ENCODE data around the gene TSEN54.

TSEN54 gene

GRCh38 chr17:75551266-75551665 lies 34.9 kb downstream of the TSEN54 start:
- Histone ChIP-seq H3K4me2 (ENCODE audit: low read depth, low read length) (no peak overlapping the region), H3K27me3 (replicated peaks; ENCODE audit: insufficient read depth, low read length) (no peaks in the 10 kb centered on the region), H3K9me3 (replicated peaks; ENCODE audit: insufficient read depth, low read length) (no peaks in the 10 kb centered on the region), H3F3A (ENCODE audit: insufficient read depth, low read length) (no peaks in the 10 kb centered on the region), H3K9ac (ENCODE audit: low read length) (no peak overlapping the region), H3K4me1 (ENCODE audit: low read length) (no peaks in the 10 kb centered on the region), H3K79me2 (ENCODE audit: low read length) (no peaks in the 10 kb centered on the region), H4K20me1 (ENCODE audit: insufficient read depth, low read length) (no peaks in the 10 kb centered on the region), H3K4me3 (ENCODE audit: low read length) (no peak overlapping the region), H2AFZ (ENCODE audit: low read length) (no peak overlapping the region), H3K36me3 (replicated peaks; ENCODE audit: insufficient read depth, low read length) (no peaks in the 10 kb centered on the region), H3K9me2 (replicated peaks; ENCODE audit: insufficient read depth, low read length) (no peaks in the 10 kb centered on the region), H3K27ac (ENCODE audit: low read length) (no peak overlapping the region)
- TF ChIP-seq CTCF (IDR thresholded peaks at IDR 0.05; ENCODE audit: low read length) (no peak), EZH2 (optimal IDR thresholded peaks at IDR 0.05; ENCODE audit: low read depth, low read length) (no peak), EZH2phosphoT487 (IDR thresholded peaks at IDR 0.05; ENCODE audit: low read length) (no peak)
- DNase-seq: no peak

- no peak overlapping the region for H2AFZ ChIP-seq (ENCODE audit: low read length)
- no peaks in the 10 kb centered on the region for H3F3A ChIP-seq (ENCODE audit: insufficient read depth, low read length)
- no peak overlapping the region for H3K4me2 ChIP-seq (ENCODE audit: low read depth, low read length)
- no peak overlapping the region for H3K9ac ChIP-seq (ENCODE audit: low read length)
- H3K9me3 ChIP-seq (replicated peaks; ENCODE audit: insufficient read depth, low read length): no peaks in the 10 kb centered on the region
- H3K4me3 ChIP-seq (ENCODE audit: low read length): no peak overlapping the region
- no peaks in the 10 kb centered on the region for H3K4me1 ChIP-seq (ENCODE audit: low read length)
- TF ChIP-seq EZH2 (optimal IDR thresholded peaks at IDR 0.05; ENCODE audit: low read depth, low read length) (no peak), EZH2phosphoT487 (IDR thresholded peaks at IDR 0.05; ENCODE audit: low read length) (no peak), CTCF (IDR thresholded peaks at IDR 0.05; ENCODE audit: low read length) (no peak)
- H3K9me2 ChIP-seq (replicated peaks; ENCODE audit: insufficient read depth, low read length): no peaks in the 10 kb centered on the region
- DNase-seq: no peak
- no peak overlapping the region for H3K27ac ChIP-seq (ENCODE audit: low read length)
- no peaks in the 10 kb centered on the region for H4K20me1 ChIP-seq (ENCODE audit: insufficient read depth, low read length)
- H3K79me2 ChIP-seq (ENCODE audit: low read length): no peaks in the 10 kb centered on the region
- H3K36me3 ChIP-seq (replicated peaks; ENCODE audit: insufficient read depth, low read length): no peaks in the 10 kb centered on the region
- H3K27me3 ChIP-seq (replicated peaks; ENCODE audit: insufficient read depth, low read length): no peaks in the 10 kb centered on the region
Measured at GRCh38 chr17:75552425-75553294, 36.3 kb downstream of the TSEN54 start.

GRCh38 chr17:75553295-75554110 lies 37.2 kb downstream of the TSEN54 start:
- Histone ChIP-seq H2AFZ (ENCODE audit: low read length) (no peak overlapping the region), H3K9me3 (replicated peaks; ENCODE audit: insufficient read depth, low read length) (no peaks in the 10 kb centered on the region), H3K4me1 (ENCODE audit: low read length) (no peaks in the 10 kb centered on the region), H3K79me2 (ENCODE audit: low read length) (no peaks in the 10 kb centered on the region), H3K36me3 (replicated peaks; ENCODE audit: insufficient read depth, low read length) (no peaks in the 10 kb centered on the region), H3K27me3 (replicated peaks; ENCODE audit: insufficient read depth, low read length) (no peaks in the 10 kb centered on the region), H3F3A (ENCODE audit: insufficient read depth, low read length) (no peaks in the 10 kb centered on the region), H3K9me2 (replicated peaks; ENCODE audit: insufficient read depth, low read length) (no peaks in the 10 kb centered on the region), H3K27ac (ENCODE audit: low read length) (no peak overlapping the region), H3K9ac (ENCODE audit: low read length) (no peak overlapping the region), H3K4me2 (ENCODE audit: low read depth, low read length) (no peak overlapping the region), H3K4me3 (ENCODE audit: low read length) (no peak overlapping the region), H4K20me1 (ENCODE audit: insufficient read depth, low read length) (no peaks in the 10 kb centered on the region)
- no peak for DNase-seq
- TF ChIP-seq EZH2phosphoT487 (IDR thresholded peaks at IDR 0.05; ENCODE audit: low read length): no peak
- TF ChIP-seq CTCF (IDR thresholded peaks at IDR 0.05; ENCODE audit: low read length): no peak
- TF ChIP-seq EZH2 (optimal IDR thresholded peaks at IDR 0.05; ENCODE audit: low read depth, low read length): no peak

Data from MM.1S (cell line).